Ishikawa (cell line): ENCODE measurements around the gene GTF2A2.

Experiments used
- CEBPB ChIP-seq: IDR thresholded peaks from 2 replicates; pipeline ENCODE4 v1.6.1; 2012
- CREB1 ChIP-seq: IDR thresholded peaks from 2 replicates; pipeline ENCODE4 v1.6.1; 2012; ENCODE audit warnings: low read depth
- EGR1 ChIP-seq: IDR thresholded peaks from 2 replicates; pipeline ENCODE4 v1.6.1; 2012
- EP300 ChIP-seq: IDR thresholded peaks from 2 replicates; pipeline ENCODE4 v1.6.1; 2012; ENCODE audit warnings: borderline replicate concordance
- FOXM1 ChIP-seq: IDR thresholded peaks from 2 replicates; pipeline ENCODE4 v1.6.1; 2012; ENCODE audit warnings: low read depth, borderline replicate concordance
- MAX ChIP-seq: IDR thresholded peaks from 2 replicates; pipeline ENCODE4 v1.6.1; 2012
- NFIC ChIP-seq: IDR thresholded peaks from 2 replicates; pipeline ENCODE4 v1.6.1; 2012
- RAD21 ChIP-seq: IDR thresholded peaks from 2 replicates; pipeline ENCODE4 v1.6.1; 2012; ENCODE audit warnings: low read depth
- REST ChIP-seq: IDR thresholded peaks from 2 replicates; pipeline ENCODE4 v1.6.1; 2012; ENCODE audit warnings: low read depth, mild to moderate bottlenecking
- TAF1 ChIP-seq: IDR thresholded peaks from 2 replicates; pipeline ENCODE4 v1.6.1; 2012; ENCODE audit warnings: low read depth, mild to moderate bottlenecking
- TCF12 ChIP-seq: IDR thresholded peaks from 2 replicates; pipeline ENCODE4 v1.6.1; 2012; ENCODE audit warnings: low read depth
- TEAD4 ChIP-seq: IDR thresholded peaks from 2 replicates; pipeline ENCODE4 v1.6.1; 2012
- USF1 ChIP-seq: IDR thresholded peaks from 2 replicates; pipeline ENCODE4 v1.6.1; 2012
- YY1 ChIP-seq: IDR thresholded peaks from 2 replicates; pipeline ENCODE4 v1.6.1; 2012; ENCODE audit warnings: low read depth
- ZBTB7A ChIP-seq: IDR thresholded peaks from 2 replicates; pipeline ENCODE4 v1.6.1; 2012; ENCODE audit warnings: low read depth

The GTF2A2 gene

DNA sequence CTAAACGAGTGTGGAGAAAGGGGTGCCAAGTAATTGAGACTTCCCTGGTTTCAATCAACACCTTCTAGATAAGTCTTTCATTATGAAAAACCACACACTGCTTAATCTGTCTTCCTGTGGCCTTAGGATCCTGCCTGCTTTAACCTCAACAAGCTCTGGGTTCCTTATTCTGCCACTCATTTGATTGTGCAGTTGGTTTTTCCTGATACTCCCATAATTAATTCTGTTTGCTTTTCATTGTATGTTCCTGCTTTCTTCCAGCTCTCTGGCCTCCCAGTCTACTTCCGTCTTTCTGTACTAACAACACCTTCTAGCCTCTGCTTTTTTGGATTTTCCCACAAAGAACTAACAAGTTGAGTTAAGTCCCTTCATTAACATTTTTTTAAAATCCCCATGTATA is 66.0 kb downstream of the GTF2A2 start:
- TF ChIP-seq NFIC: no peak
- TF ChIP-seq EGR1: no peak
- no peak for TF ChIP-seq ZBTB7A
- TF ChIP-seq TAF1: no peak
- TF ChIP-seq CREB1: no peak
- TF ChIP-seq YY1: no peak

- TF ChIP-seq USF1 (no peak), CEBPB (no peak), RAD21 (no peak), FOXM1 (no peak), TAF1 (no peak), TEAD4 (no peak), NFIC (no peak), ZBTB7A (no peak), REST (no peak), CREB1 (no peak), MAX (no peak), TCF12 (no peak), EGR1 (no peak), YY1 (no peak), EP300 (no peak)
Measured at GRCh38 chr15:59590027-59590426, 67.3 kb downstream of the GTF2A2 start.
